HepG2 (cell line): ENCODE measurements around the gene ST6GALNAC4. TPM values are rescaled to one million over a fixed set of nuclear protein-coding genes. Genes with fewer than 3 reads are reported as not detected.

Experiments used
- DNMT1 ChIP-seq: sonication (generic); formaldehyde crosslinking; IDR thresholded peaks from 2 replicates; pipeline ENCODE4 v1.5.1; 2020; ENCODE audit warnings: mild to moderate bottlenecking, missing genetic modification reagents
- GZF1 ChIP-seq: sonication (generic); formaldehyde crosslinking; IDR thresholded peaks from 2 replicates; pipeline ENCODE4 v1.5.1; 2020; ENCODE audit warnings: mild to moderate bottlenecking, missing genetic modification reagents
- HHEX ChIP-seq: IDR thresholded peaks from 2 replicates; pipeline ENCODE4 v1.6.1; 2016; ENCODE audit warnings: control low read depth
- HNF4G ChIP-seq, 2 experiments: sonication (generic) in 1 of 2; formaldehyde crosslinking in 1 of 2; IDR thresholded peaks; 2 replicates each; pipeline versions ENCODE4 v1.4.0 to v1.6.1; 2011 to 2020; ENCODE audit warnings: borderline replicate concordance in 2 of 2, low read depth in 2 of 2, mild to moderate bottlenecking in 2 of 2, low read length in 1 of 2, missing genetic modification reagents in 1 of 2, moderate library complexity in 1 of 2
- HOXA3 ChIP-seq: sonication (generic); formaldehyde crosslinking; IDR thresholded peaks from 2 replicates; pipeline ENCODE4 v1.5.0; 2020; ENCODE audit warnings: missing genetic modification reagents
- HOXD1 ChIP-seq: sonication (generic); formaldehyde crosslinking; IDR thresholded peaks from 2 replicates; pipeline ENCODE4 v1.5.0; 2020; ENCODE audit warnings: missing genetic modification reagents
- JUNB ChIP-seq: sonication (generic); formaldehyde crosslinking; IDR thresholded peaks from 2 replicates; pipeline ENCODE4 v1.8.0; 2022; ENCODE audit warnings: missing genetic modification reagents, mild to moderate bottlenecking, borderline replicate concordance
- MAZ ChIP-seq, 2 experiments: sonication (generic) in 1 of 2; formaldehyde crosslinking in 1 of 2; IDR thresholded peaks; 2 replicates each; pipeline versions ENCODE4 v1.5.0 to v1.6.1; 2012 to 2020; ENCODE audit warnings: low read depth in 2 of 2, mild to moderate bottlenecking in 2 of 2, borderline replicate concordance in 1 of 2, improper control_type of control experiment in 1 of 2, low read length in 1 of 2, missing genetic modification reagents in 1 of 2, moderate library complexity in 1 of 2
- NFE2 ChIP-seq: sonication (generic); formaldehyde crosslinking; IDR thresholded peaks from 2 replicates; pipeline ENCODE4 v1.4.0; 2020; ENCODE audit warnings: missing genetic modification reagents
- NR2C2 ChIP-seq: sonication (generic); formaldehyde crosslinking; IDR thresholded peaks from 2 replicates; pipeline ENCODE4 v1.4.0; 2020; ENCODE audit warnings: missing genetic modification reagents, mild to moderate bottlenecking, moderate library complexity, borderline replicate concordance
- NR3C1 ChIP-seq: sonication (generic); formaldehyde crosslinking; IDR thresholded peaks from 2 replicates; pipeline ENCODE4 v1.4.0; 2020; ENCODE audit warnings: missing genetic modification reagents
- POLR2G ChIP-seq: fragments of 200-400 bp; formaldehyde crosslinking; IDR thresholded peaks from 2 replicates; pipeline ENCODE4 v1.6.1; 2018; ENCODE audit warnings: mild to moderate bottlenecking, low read depth, low read length, moderate library complexity
- RAD21 ChIP-seq: fragments of 450-650 bp; formaldehyde crosslinking; IDR thresholded peaks from 2 replicates; pipeline ENCODE4 v1.5.0; 2020; ENCODE audit warnings: mild to moderate bottlenecking
- SCMH1 ChIP-seq: sonication (generic); formaldehyde crosslinking; IDR thresholded peaks from 2 replicates; pipeline ENCODE4 v1.9.0; 2021; ENCODE audit warnings: missing genetic modification reagents, mild to moderate bottlenecking, borderline replicate concordance
- SP4 ChIP-seq: sonication (generic); formaldehyde crosslinking; IDR thresholded peaks from 2 replicates; pipeline ENCODE4 v1.8.1; 2023; ENCODE audit warnings: mild to moderate bottlenecking, missing genetic modification reagents
- TEAD3 ChIP-seq: optimal IDR thresholded peaks from 2 replicates; pipeline ENCODE3; 2016; ENCODE audit warnings: borderline replicate concordance
- ZNF124 ChIP-seq: sonication (generic); formaldehyde crosslinking; IDR thresholded peaks from 2 replicates; pipeline ENCODE4 v1.4.0; 2020; ENCODE audit warnings: missing genetic modification reagents
- ZNF784 ChIP-seq: sonication (generic); formaldehyde crosslinking; IDR thresholded peaks from 2 replicates; pipeline ENCODE4 v1.5.1; 2020; ENCODE audit warnings: missing genetic modification reagents, mild to moderate bottlenecking, borderline replicate concordance
- ZZZ3 ChIP-seq: sonication (generic); formaldehyde crosslinking; IDR thresholded peaks from 2 replicates; pipeline ENCODE4 v1.4.0; 2020; ENCODE audit warnings: missing genetic modification reagents, mild to moderate bottlenecking, borderline replicate concordance
- polyA plus RNA-seq, 8 experiments: library from polyadenylated mRNA; depleted of rRNA in 3 of 8; stranded (reverse) in 7 of 8; unstranded in 1 of 8; fragments of >200 nt; fragmentation: Illumina TruSeq in 4 of 8; extraction: Trizol in 4 of 8; gene quantifications; 2 replicates each; pipeline versions ENCODE4 v1.2.1 to v1.2.3, GENCODE V29; 2011 to 2016; ENCODE audit warnings: low read depth in 4 of 8, missing spikeins in 1 of 8, mixed read lengths in 1 of 8; ENCODE audit not compliant: insufficient read depth in 1 of 8
- total RNA-seq, 5 experiments: library from RNA; depleted of rRNA; stranded (reverse); fragments of >200 nt; fragmentation: Illumina TruSeq; extraction: Trizol; gene quantifications; 2 replicates each; pipeline ENCODE4 v1.2.3, GENCODE V29; 2016; ENCODE audit warnings: low read depth in 1 of 5
- TF ChIP-seq, protein P1 (sequence below): IDR thresholded peaks from 2 replicates; pipeline ENCODE4 v1.4.0; 2020; ENCODE audit warnings: mild to moderate bottlenecking, missing genetic modification reagents
- TF ChIP-seq, protein P2 (sequence below): fragments of 450-650 bp; IDR thresholded peaks from 2 replicates; pipeline ENCODE4 v1.6.1; 2017
- TF ChIP-seq, protein P3 (sequence below): IDR thresholded peaks from 2 replicates; pipeline ENCODE4 v1.6.1; 2016; ENCODE audit warnings: mild to moderate bottlenecking, missing biosample characterization, missing genetic modification reagents
- TF ChIP-seq, protein P4 (sequence below): sonication (generic); formaldehyde crosslinking; IDR thresholded peaks from 2 replicates; pipeline ENCODE4 v1.4.0; 2020; ENCODE audit warnings: missing genetic modification reagents

Gene ST6GALNAC4
- total and polyA plus RNA-seq, 2 of the 13 experiments (the other 11 are each of a cell fraction or from before 2014, with no cell fraction given): 18.8 to 27.7 TPM

DNA sequence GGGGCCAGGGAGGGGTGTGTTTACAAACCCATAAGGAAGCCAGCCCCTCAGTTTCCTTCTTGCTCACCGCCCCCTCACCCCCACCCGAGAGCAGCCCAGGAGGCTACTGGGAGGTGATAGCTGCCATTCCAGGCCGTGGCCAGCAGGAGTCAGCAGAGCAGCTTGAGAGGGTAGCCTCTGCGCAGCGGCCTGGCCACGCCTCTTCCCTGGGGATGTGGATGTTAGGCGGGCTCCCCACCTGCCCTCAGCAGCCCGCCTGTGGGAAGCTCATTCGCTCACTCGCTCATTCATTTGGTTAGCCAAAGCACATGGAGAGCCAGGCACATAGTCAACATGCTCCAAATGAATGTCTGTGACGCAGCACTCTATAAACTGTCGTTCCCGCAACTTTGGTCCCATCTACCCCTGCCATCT, 26.9 kb upstream of the ST6GALNAC4 start (continued):
- TF ChIP-seq NR2C2 (CRISPR knock-in tag) (no peak), ZNF784 (CRISPR knock-in tag) (no peak), NR3C1 (CRISPR knock-in tag) (no peak), MAZ (IDR thresholded peaks at IDR 0.05; ENCODE audit: borderline replicate concordance, low read depth, low read length) (0 out of 2 replicates have a peak, but pooled peaks have one; percentile 23), MAZ (CRISPR knock-in tag; IDR thresholded peaks at IDR 0.05; ENCODE audit: low read depth) (no peak), NFE2 (CRISPR knock-in tag) (no peak), POLR2G (no peak), HHEX (CRISPR knock-in tag) (no peak), ZNF124 (CRISPR knock-in tag) (no peak), RAD21 (CRISPR knock-in tag) (peak; percentile 91), HOXA3 (CRISPR knock-in tag) (peak; percentile 72), GZF1 (CRISPR knock-in tag) (no peak), HNF4G (IDR thresholded peaks at IDR 0.05; ENCODE audit: borderline replicate concordance, low read depth, low read length) (no peak), HNF4G (CRISPR knock-in tag; IDR thresholded peaks at IDR 0.05; ENCODE audit: borderline replicate concordance, low read depth) (no peak), TEAD3 (peak; percentile 74), SP4 (CRISPR knock-in tag) (no peak), JUNB (CRISPR knock-in tag) (no peak), SCMH1 (CRISPR knock-in tag) (no peak), DNMT1 (CRISPR knock-in tag) (no peak; the same call in 1 of the 2 replicates), HOXD1 (CRISPR knock-in tag) (no peak), ZZZ3 (no peak)
- TF ChIP-seq, protein P1, sequence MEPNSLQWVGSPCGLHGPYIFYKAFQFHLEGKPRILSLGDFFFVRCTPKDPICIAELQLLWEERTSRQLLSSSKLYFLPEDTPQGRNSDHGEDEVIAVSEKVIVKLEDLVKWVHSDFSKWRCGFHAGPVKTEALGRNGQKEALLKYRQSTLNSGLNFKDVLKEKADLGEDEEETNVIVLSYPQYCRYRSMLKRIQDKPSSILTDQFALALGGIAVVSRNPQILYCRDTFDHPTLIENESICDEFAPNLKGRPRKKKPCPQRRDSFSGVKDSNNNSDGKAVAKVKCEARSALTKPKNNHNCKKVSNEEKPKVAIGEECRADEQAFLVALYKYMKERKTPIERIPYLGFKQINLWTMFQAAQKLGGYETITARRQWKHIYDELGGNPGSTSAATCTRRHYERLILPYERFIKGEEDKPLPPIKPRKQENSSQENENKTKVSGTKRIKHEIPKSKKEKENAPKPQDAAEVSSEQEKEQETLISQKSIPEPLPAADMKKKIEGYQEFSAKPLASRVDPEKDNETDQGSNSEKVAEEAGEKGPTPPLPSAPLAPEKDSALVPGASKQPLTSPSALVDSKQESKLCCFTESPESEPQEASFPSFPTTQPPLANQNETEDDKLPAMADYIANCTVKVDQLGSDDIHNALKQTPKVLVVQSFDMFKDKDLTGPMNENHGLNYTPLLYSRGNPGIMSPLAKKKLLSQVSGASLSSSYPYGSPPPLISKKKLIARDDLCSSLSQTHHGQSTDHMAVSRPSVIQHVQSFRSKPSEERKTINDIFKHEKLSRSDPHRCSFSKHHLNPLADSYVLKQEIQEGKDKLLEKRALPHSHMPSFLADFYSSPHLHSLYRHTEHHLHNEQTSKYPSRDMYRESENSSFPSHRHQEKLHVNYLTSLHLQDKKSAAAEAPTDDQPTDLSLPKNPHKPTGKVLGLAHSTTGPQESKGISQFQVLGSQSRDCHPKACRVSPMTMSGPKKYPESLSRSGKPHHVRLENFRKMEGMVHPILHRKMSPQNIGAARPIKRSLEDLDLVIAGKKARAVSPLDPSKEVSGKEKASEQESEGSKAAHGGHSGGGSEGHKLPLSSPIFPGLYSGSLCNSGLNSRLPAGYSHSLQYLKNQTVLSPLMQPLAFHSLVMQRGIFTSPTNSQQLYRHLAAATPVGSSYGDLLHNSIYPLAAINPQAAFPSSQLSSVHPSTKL (CRISPR knock-in tag): no peak; the same call in 1 of the 2 replicates
- TF ChIP-seq, protein P2, sequence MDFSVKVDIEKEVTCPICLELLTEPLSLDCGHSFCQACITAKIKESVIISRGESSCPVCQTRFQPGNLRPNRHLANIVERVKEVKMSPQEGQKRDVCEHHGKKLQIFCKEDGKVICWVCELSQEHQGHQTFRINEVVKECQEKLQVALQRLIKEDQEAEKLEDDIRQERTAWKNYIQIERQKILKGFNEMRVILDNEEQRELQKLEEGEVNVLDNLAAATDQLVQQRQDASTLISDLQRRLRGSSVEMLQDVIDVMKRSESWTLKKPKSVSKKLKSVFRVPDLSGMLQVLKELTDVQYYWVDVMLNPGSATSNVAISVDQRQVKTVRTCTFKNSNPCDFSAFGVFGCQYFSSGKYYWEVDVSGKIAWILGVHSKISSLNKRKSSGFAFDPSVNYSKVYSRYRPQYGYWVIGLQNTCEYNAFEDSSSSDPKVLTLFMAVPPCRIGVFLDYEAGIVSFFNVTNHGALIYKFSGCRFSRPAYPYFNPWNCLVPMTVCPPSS: no peak
- TF ChIP-seq, protein P3, sequence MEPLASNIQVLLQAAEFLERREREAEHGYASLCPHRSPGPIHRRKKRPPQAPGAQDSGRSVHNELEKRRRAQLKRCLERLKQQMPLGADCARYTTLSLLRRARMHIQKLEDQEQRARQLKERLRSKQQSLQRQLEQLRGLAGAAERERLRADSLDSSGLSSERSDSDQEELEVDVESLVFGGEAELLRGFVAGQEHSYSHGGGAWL (CRISPR knock-in tag): no peak
- TF ChIP-seq, protein P4, sequence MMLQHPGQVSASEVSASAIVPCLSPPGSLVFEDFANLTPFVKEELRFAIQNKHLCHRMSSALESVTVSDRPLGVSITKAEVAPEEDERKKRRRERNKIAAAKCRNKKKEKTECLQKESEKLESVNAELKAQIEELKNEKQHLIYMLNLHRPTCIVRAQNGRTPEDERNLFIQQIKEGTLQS: no peak
